OCI-LY7 (cell line): ENCODE measurements around the gene ZNF566. TPM values are rescaled to one million over a fixed set of nuclear protein-coding genes. Genes with fewer than 3 reads are reported as not detected.
A peak's percentile ranks its signal among the peaks of the same experiment; 100 is the strongest.

Experiments used
- BruUV-seq: library from RNA; stranded (reverse); fragments of 400-500 nt; replicated peaks from 2 replicates; lab custom pipeline; 2021; lab: Mats Ljungman, UMichigan
- CTCF ChIA-PET: fragments of 300-600 bp; sonication (Branson Sonifier 250); formaldehyde crosslinking; loops from one replicate; lab custom pipeline; 2022; ENCODE audit warnings: antibody characterized with exemption; ENCODE audit not compliant: unreplicated experiment; lab: Charles Lee
- POLR2A ChIA-PET: fragments of 300-600 bp; sonication (Branson Sonifier 250); formaldehyde crosslinking; loops from one replicate; lab custom pipeline; 2022; ENCODE audit warnings: antibody characterized with exemption; lab: Charles Lee
- DNase-seq: peaks from one replicate; pipeline ENCODE4 v3.0.0-alpha.2; 2015; ENCODE audit warnings: low spot score
- H2AFZ ChIP-seq: fragments of 200-600 bp; sonication (generic), shearing (Covaris generic); 2 replicates; pipeline ENCODE4 v1.6.1; 2014; ENCODE audit warnings: mild to moderate bottlenecking, antibody characterized with exemption, low read length, moderate library complexity
- H3K27ac ChIP-seq: fragments of 200-600 bp; sonication (generic); 2 replicates; pipeline ENCODE4 v1.5.1; 2014; ENCODE audit warnings: mixed run types, low read depth, mild to moderate bottlenecking, moderate library complexity, low read length, inconsistent platforms; ENCODE audit not compliant: poor library complexity, severe bottlenecking
- H3K36me3 ChIP-seq: fragments of 200-600 bp; sonication (generic); 2 replicates; pipeline ENCODE4 v1.6.1; 2014; ENCODE audit warnings: mild to moderate bottlenecking, antibody characterized with exemption, low read length, moderate library complexity, mixed read lengths; ENCODE audit not compliant: insufficient read depth
- H3K4me1 ChIP-seq: fragments of 200-600 bp; sonication (generic); 2 replicates; pipeline ENCODE4 v1.5.1; 2014; ENCODE audit warnings: mild to moderate bottlenecking, low read length; ENCODE audit not compliant: insufficient read depth, poor library complexity, severe bottlenecking
- H3K4me2 ChIP-seq: fragments of 200-600 bp; sonication (generic); 2 replicates; pipeline ENCODE4 v1.6.1; 2014; ENCODE audit warnings: mild to moderate bottlenecking, low read length
- H3K4me3 ChIP-seq: fragments of 200-600 bp; sonication (generic); 2 replicates; pipeline ENCODE4 v1.5.1; 2014; ENCODE audit warnings: mild to moderate bottlenecking, low read depth, low read length; ENCODE audit not compliant: poor library complexity, severe bottlenecking
- H3K79me2 ChIP-seq: fragments of 200-600 bp; sonication (generic); 2 replicates; pipeline ENCODE4 v1.6.1; 2016; ENCODE audit warnings: low read depth, mild to moderate bottlenecking, low read length, moderate library complexity, mixed read lengths; ENCODE audit not compliant: insufficient read depth
- H3K9me2 ChIP-seq: fragments of 200-600 bp; sonication (generic); 2 replicates; pipeline ENCODE4 v1.6.1; 2016; ENCODE audit warnings: mild to moderate bottlenecking, low read length, mixed read lengths; ENCODE audit not compliant: insufficient read depth
- H3K9me3 ChIP-seq: fragments of 200-600 bp; sonication (generic); 2 replicates; pipeline ENCODE4 v1.6.1; 2014; ENCODE audit warnings: mild to moderate bottlenecking, mixed run types, low read length, mixed read lengths
- H4K20me1 ChIP-seq: fragments of 200-600 bp; sonication (generic); 2 replicates; pipeline ENCODE4 v1.6.1; 2014; ENCODE audit warnings: mild to moderate bottlenecking, antibody characterized with exemption, low read length, moderate library complexity, mixed read lengths; ENCODE audit not compliant: insufficient read depth
- EZH2phosphoT487 ChIP-seq: fragments of 200-600 bp; sonication (generic); IDR thresholded peaks from 2 replicates; pipeline ENCODE4 v1.6.1; 2018; ENCODE audit warnings: low read depth, borderline replicate concordance, mild to moderate bottlenecking, mixed run types, antibody characterized with exemption, low read length, moderate library complexity, mixed read lengths
- intact Hi-C: fragments of 100-400 bp; cut with micrococcal nuclease; formaldehyde crosslinking; loops from one replicate; pipeline ENCODE4 v1.10.0; 2022; ENCODE audit not compliant: unreplicated experiment
- total RNA-seq, 2 experiments: library from RNA; depleted of rRNA in 1 of 2; stranded (reverse); fragments of >200 nt in 1 of 2; shearing (Covaris generic) in 1 of 2; gene quantifications; 2 replicates each; pipeline ENCODE4 v1.2.3, GENCODE V29; 2014 to 2022
- TF ChIP-seq, protein P1 (sequence below): fragments of 200-600 bp; sonication (generic); conservative IDR thresholded peaks from 2 replicates; pipeline ENCODE4 v1.5.1; 2014; ENCODE audit warnings: mild to moderate bottlenecking, antibody characterized with exemption, low read length, moderate library complexity, mixed read lengths

Gene ZNF566
- total RNA-seq, 2 experiments from 2014 or later: 16.1 to 17.3 TPM

GRCh38 chr19:36417752-36418286 lies 71.5 kb downstream of the ZNF566 start:
- H3K4me3 ChIP-seq: peak overlapping the region; percentile 84

DNA sequence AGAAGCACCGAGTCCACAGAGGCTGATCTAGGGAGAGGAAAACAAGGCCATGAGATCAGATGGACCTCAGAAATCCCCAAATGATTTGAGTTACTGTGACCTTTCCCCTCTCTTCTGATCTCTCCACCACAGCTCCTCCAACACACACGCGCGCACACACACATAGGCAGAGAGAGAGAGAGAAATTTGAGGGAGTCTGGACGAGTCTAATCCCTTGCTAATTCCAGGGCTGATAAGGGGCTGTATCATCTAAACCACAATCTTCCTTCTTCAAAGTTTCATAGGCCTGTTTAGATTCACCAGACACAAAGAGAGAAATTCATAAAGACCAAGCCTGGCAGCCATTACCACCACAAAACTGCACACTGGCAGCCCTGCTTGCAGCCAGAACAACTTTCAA lies 79.5 kb downstream of the ZNF566 start:
- DNase-seq: no peak
- peaks cover 40% of the 10 kb centered on the region for H3K79me2 ChIP-seq
- no TSS peak for BruUV-seq
- CTCF ChIA-PET: no interaction called here
- no peak overlapping the region for H3K27ac ChIP-seq
- POLR2A ChIA-PET: interaction anchor here (1.0 kb wide), 1 partner anchor 9 kb away, joined by 3 read pairs; no protein-coding TSS in a partner anchor
- intact Hi-C loops: no loop called here
- TF ChIP-seq, protein P1, sequence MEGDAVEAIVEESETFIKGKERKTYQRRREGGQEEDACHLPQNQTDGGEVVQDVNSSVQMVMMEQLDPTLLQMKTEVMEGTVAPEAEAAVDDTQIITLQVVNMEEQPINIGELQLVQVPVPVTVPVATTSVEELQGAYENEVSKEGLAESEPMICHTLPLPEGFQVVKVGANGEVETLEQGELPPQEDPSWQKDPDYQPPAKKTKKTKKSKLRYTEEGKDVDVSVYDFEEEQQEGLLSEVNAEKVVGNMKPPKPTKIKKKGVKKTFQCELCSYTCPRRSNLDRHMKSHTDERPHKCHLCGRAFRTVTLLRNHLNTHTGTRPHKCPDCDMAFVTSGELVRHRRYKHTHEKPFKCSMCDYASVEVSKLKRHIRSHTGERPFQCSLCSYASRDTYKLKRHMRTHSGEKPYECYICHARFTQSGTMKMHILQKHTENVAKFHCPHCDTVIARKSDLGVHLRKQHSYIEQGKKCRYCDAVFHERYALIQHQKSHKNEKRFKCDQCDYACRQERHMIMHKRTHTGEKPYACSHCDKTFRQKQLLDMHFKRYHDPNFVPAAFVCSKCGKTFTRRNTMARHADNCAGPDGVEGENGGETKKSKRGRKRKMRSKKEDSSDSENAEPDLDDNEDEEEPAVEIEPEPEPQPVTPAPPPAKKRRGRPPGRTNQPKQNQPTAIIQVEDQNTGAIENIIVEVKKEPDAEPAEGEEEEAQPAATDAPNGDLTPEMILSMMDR: no peak
- TF ChIP-seq EZH2phosphoT487: no peak
- H3K9me2 ChIP-seq: no peaks in the 10 kb centered on the region
- H3K36me3 ChIP-seq: peaks cover 99% of the 10 kb centered on the region
- H4K20me1 ChIP-seq: no peaks in the 10 kb centered on the region
- H3K4me3 ChIP-seq: no peak overlapping the region
- peaks cover 24% of the 10 kb centered on the region; the same call in 1 of the 2 replicates for H3K9me3 ChIP-seq
- H3K4me2 ChIP-seq: no peak overlapping the region
- no peaks in the 10 kb centered on the region for H3K4me1 ChIP-seq
- H2AFZ ChIP-seq: no peak overlapping the region

More at GRCh38 chr19:36417752-36418286, 71.5 kb downstream of the ZNF566 start:
- Histone ChIP-seq H2AFZ (peak overlapping the region; percentile 97), H3K36me3 (peaks cover 40% of the 10 kb centered on the region), H3K4me1 (peaks cover 16% of the 10 kb centered on the region), H3K27ac (peak overlapping the region; percentile 67), H3K79me2 (peaks cover 52% of the 10 kb centered on the region), H3K9me3 (peaks cover 20% of the 10 kb centered on the region), H4K20me1 (no peaks in the 10 kb centered on the region), H3K9me2 (no peaks in the 10 kb centered on the region), H3K4me2 (peak overlapping the region; percentile 93)
- ChIA-PET POLR2A (no interaction called here), CTCF (no interaction called here)
- TF ChIP-seq, protein P1: no peak
- TF ChIP-seq EZH2phosphoT487: no peak
- no TSS peak for BruUV-seq
- intact Hi-C loops: loop anchor here (2.0 kb wide), 1 partner anchor 75 kb away; no protein-coding TSS in a partner anchor
- peak; percentile 40 for DNase-seq

DNA sequence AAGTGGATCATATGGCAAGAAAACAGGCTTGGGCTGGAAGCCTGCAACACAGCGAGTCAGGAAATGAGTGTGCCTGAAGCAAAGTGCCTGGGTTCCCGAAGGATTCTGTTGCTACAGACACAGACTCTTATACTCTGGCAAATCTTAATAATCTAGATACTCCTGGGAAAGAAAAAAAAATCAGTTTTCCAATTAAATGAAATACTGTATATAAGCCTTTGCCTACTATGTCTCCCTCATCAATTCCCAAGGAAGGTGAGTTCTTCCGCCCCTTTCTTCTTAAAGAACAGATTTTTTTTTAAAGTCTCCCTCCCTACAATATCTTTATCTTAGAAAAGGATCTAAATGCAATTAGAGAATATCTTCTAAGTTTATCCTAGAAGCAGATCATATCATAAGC lies 81.3 kb downstream of the ZNF566 start:
- H3K79me2 ChIP-seq: peaks cover 24% of the 10 kb centered on the region; the same call in 1 of the 2 replicates
- H3K27ac ChIP-seq: no peak overlapping the region
- intact Hi-C loops: no loop called here
- TF ChIP-seq, protein P1: no peak
- TF ChIP-seq EZH2phosphoT487: no peak
- H3K36me3 ChIP-seq: peaks cover 97% of the 10 kb centered on the region
- no peaks in the 10 kb centered on the region for H3K4me1 ChIP-seq
- peaks cover 20% of the 10 kb centered on the region; the same call in 1 of the 2 replicates for H3K9me3 ChIP-seq
- H4K20me1 ChIP-seq: no peaks in the 10 kb centered on the region
- no peak overlapping the region for H2AFZ ChIP-seq
- BruUV-seq: no TSS peak
- POLR2A ChIA-PET: no interaction called here
- no peak overlapping the region for H3K4me2 ChIP-seq
- no peaks in the 10 kb centered on the region for H3K9me2 ChIP-seq
- CTCF ChIA-PET: no interaction called here
- H3K4me3 ChIP-seq: no peak overlapping the region
- no peak for DNase-seq
